ENCODE measurements around the gene CCDC74B.
"Not testable (repeated sequence)": the region's sequence is repeated elsewhere in the genome, so short reads cannot be mapped to it uniquely, and the experiment has no call there.

The CCDC74B gene

GRCh38 chr2:130152816-130153595 lies 8.1 kb upstream of the CCDC74B start:
- Histone ChIP-seq H3K36me3 (ENCODE audit: insufficient read depth, low read length) (peaks cover 24% of the 10 kb centered on the region; the same call in 1 of the 2 replicates), H3K79me2 (ENCODE audit: insufficient read depth, low read length) (no peaks in the 10 kb centered on the region)
- TF ChIP-seq EZH2phosphoT487 (IDR thresholded peaks at IDR 0.05; ENCODE audit: borderline replicate concordance) (no peak), CTCF (conservative IDR thresholded peaks at IDR 0.05; ENCODE audit: low read length) (no peak)

GRCh38 chr2:130152136-130152815 lies 7.4 kb upstream of the CCDC74B start:
- H3K27me3 ChIP-seq (ENCODE audit: insufficient read depth, low read length, poor library complexity, severe bottlenecking); H4K20me1 ChIP-seq (ENCODE audit: insufficient read depth, low read length, poor library complexity, severe bottlenecking); H3K4me1 ChIP-seq (ENCODE audit: insufficient read depth, low read length, poor library complexity, severe bottlenecking); H3K79me2 ChIP-seq (ENCODE audit: insufficient read depth, low read length); H3K9ac ChIP-seq (ENCODE audit: low read depth, low read length, poor library complexity, severe bottlenecking); H3K9me2 ChIP-seq (replicated peaks; ENCODE audit: low read depth, low read length); H3K4me3 ChIP-seq (ENCODE audit: low read length, poor library complexity, severe bottlenecking); H2AFZ ChIP-seq (ENCODE audit: low read length); H3F3A ChIP-seq (ENCODE audit: low read depth); H3K4me2 ChIP-seq (ENCODE audit: low read depth, low read length, poor library complexity, severe bottlenecking); H3K9me3 ChIP-seq (ENCODE audit: insufficient read depth, low read depth, low read length): not testable (repeated sequence)
- H3K36me3 ChIP-seq (ENCODE audit: insufficient read depth, low read length), result peaks cover 24% of the 10 kb centered on the region; the same call in 1 of the 2 replicates

More at GRCh38 chr2:130152816-130153595, 8.1 kb upstream of the CCDC74B start:
- no peak overlapping the region for H3K4me2 ChIP-seq (ENCODE audit: low read depth, low read length, poor library complexity, severe bottlenecking)
- no peaks in the 10 kb centered on the region for H4K20me1 ChIP-seq (ENCODE audit: insufficient read depth, low read length, poor library complexity, severe bottlenecking)
- no peak overlapping the region for H3K4me3 ChIP-seq (ENCODE audit: low read length, poor library complexity, severe bottlenecking)
- no peaks in the 10 kb centered on the region for H3K4me1 ChIP-seq (ENCODE audit: insufficient read depth, low read length, poor library complexity, severe bottlenecking)
- H3K9me2 ChIP-seq (replicated peaks; ENCODE audit: low read depth, low read length), result no peaks in the 10 kb centered on the region
- no peaks in the 10 kb centered on the region for H3K9me3 ChIP-seq (ENCODE audit: insufficient read depth, low read depth, low read length)
- H3K27me3 ChIP-seq (ENCODE audit: insufficient read depth, low read length, poor library complexity, severe bottlenecking), result no peaks in the 10 kb centered on the region
- no peak overlapping the region for H2AFZ ChIP-seq (ENCODE audit: low read length)
- no peaks in the 10 kb centered on the region for H3F3A ChIP-seq (ENCODE audit: low read depth)
- H3K9ac ChIP-seq (ENCODE audit: low read depth, low read length, poor library complexity, severe bottlenecking), result no peak overlapping the region

GRCh38 chr2:130151145-130151512 lies 6.2 kb upstream of the CCDC74B start:
- H3K9me3 ChIP-seq (ENCODE audit: insufficient read depth, low read depth, low read length); H3K9me2 ChIP-seq (replicated peaks; ENCODE audit: low read depth, low read length); H3K4me1 ChIP-seq (ENCODE audit: insufficient read depth, low read length, poor library complexity, severe bottlenecking); H3K4me2 ChIP-seq (ENCODE audit: low read depth, low read length, poor library complexity, severe bottlenecking); H3K79me2 ChIP-seq (ENCODE audit: insufficient read depth, low read length); H4K20me1 ChIP-seq (ENCODE audit: insufficient read depth, low read length, poor library complexity, severe bottlenecking); H3K4me3 ChIP-seq (ENCODE audit: low read length, poor library complexity, severe bottlenecking); H3F3A ChIP-seq (ENCODE audit: low read depth); H3K9ac ChIP-seq (ENCODE audit: low read depth, low read length, poor library complexity, severe bottlenecking); H2AFZ ChIP-seq (ENCODE audit: low read length); H3K27me3 ChIP-seq (ENCODE audit: insufficient read depth, low read length, poor library complexity, severe bottlenecking): not testable (repeated sequence)
- H3K36me3 ChIP-seq (ENCODE audit: insufficient read depth, low read length), result peaks cover 20% of the 10 kb centered on the region; the same call in 1 of the 2 replicates

- no peaks in the 10 kb centered on the region for H3K4me1 ChIP-seq (ENCODE audit: insufficient read depth, low read length, poor library complexity, severe bottlenecking)
- H3K9me3 ChIP-seq (ENCODE audit: insufficient read depth, low read depth, low read length), result no peaks in the 10 kb centered on the region
- H3K4me2 ChIP-seq (ENCODE audit: low read depth, low read length, poor library complexity, severe bottlenecking), result no peak overlapping the region
- H3F3A ChIP-seq (ENCODE audit: low read depth), result no peaks in the 10 kb centered on the region
- no peak overlapping the region for H3K4me3 ChIP-seq (ENCODE audit: low read length, poor library complexity, severe bottlenecking)
- no peaks in the 10 kb centered on the region for H3K9me2 ChIP-seq (replicated peaks; ENCODE audit: low read depth, low read length)
- no peaks in the 10 kb centered on the region for H3K27me3 ChIP-seq (ENCODE audit: insufficient read depth, low read length, poor library complexity, severe bottlenecking)
- H2AFZ ChIP-seq (ENCODE audit: low read length), result no peak overlapping the region
- no peaks in the 10 kb centered on the region for H4K20me1 ChIP-seq (ENCODE audit: insufficient read depth, low read length, poor library complexity, severe bottlenecking)
- TF ChIP-seq CTCF (conservative IDR thresholded peaks at IDR 0.05; ENCODE audit: low read length) (no peak), EZH2phosphoT487 (IDR thresholded peaks at IDR 0.05; ENCODE audit: borderline replicate concordance) (no peak)
- no peak overlapping the region for H3K9ac ChIP-seq (ENCODE audit: low read depth, low read length, poor library complexity, severe bottlenecking)
- peaks cover 18% of the 10 kb centered on the region; the same call in 1 of the 2 replicates for H3K36me3 ChIP-seq (ENCODE audit: insufficient read depth, low read length)
- no peaks in the 10 kb centered on the region for H3K79me2 ChIP-seq (ENCODE audit: insufficient read depth, low read length)
Observed at GRCh38 chr2:130150181-130151144, 5.6 kb upstream of the CCDC74B start.

- H3K4me3 ChIP-seq (ENCODE audit: low read length, poor library complexity, severe bottlenecking); H3K9ac ChIP-seq (ENCODE audit: low read depth, low read length, poor library complexity, severe bottlenecking); H3K9me2 ChIP-seq (replicated peaks; ENCODE audit: low read depth, low read length); H3K9me3 ChIP-seq (ENCODE audit: insufficient read depth, low read depth, low read length); H3K27me3 ChIP-seq (ENCODE audit: insufficient read depth, low read length, poor library complexity, severe bottlenecking); H3K4me1 ChIP-seq (ENCODE audit: insufficient read depth, low read length, poor library complexity, severe bottlenecking); H3K4me2 ChIP-seq (ENCODE audit: low read depth, low read length, poor library complexity, severe bottlenecking); H4K20me1 ChIP-seq (ENCODE audit: insufficient read depth, low read length, poor library complexity, severe bottlenecking); H2AFZ ChIP-seq (ENCODE audit: low read length); H3F3A ChIP-seq (ENCODE audit: low read depth); H3K79me2 ChIP-seq (ENCODE audit: insufficient read depth, low read length): not testable (repeated sequence)
- peaks cover 10% of the 10 kb centered on the region; the same call in 1 of the 2 replicates for H3K36me3 ChIP-seq (ENCODE audit: insufficient read depth, low read length)
Observed at GRCh38 chr2:130148515-130148914, 3.6 kb upstream of the CCDC74B start.

Data from Loucy (cell line).